ENCODE data around the gene PACS2.
"Not testable (repeated sequence)": the region's sequence is repeated elsewhere in the genome, so short reads cannot be mapped to it uniquely, and the experiment has no call there.

DNA sequence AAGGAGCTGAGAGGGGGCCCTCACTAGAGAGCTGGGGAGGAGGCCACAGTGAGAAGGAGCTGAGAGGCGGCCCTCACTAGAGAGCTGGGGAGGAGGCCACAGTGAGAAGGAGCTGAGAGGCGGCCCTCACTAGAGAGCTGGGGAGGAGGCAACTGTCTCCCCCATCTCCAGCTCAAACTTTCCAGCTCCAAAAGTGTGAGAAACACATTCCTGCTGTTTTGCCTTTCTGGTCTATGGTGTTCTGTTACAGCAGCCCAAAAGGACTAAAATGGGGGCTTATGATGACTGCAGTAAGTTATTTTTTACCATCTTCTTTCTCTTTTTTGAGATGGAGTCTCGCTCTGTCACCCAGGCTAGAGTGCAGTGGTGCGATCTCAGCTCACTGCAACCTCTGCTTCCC, 37.1 kb upstream of the PACS2 start:
- TF ChIP-seq, protein P1, sequence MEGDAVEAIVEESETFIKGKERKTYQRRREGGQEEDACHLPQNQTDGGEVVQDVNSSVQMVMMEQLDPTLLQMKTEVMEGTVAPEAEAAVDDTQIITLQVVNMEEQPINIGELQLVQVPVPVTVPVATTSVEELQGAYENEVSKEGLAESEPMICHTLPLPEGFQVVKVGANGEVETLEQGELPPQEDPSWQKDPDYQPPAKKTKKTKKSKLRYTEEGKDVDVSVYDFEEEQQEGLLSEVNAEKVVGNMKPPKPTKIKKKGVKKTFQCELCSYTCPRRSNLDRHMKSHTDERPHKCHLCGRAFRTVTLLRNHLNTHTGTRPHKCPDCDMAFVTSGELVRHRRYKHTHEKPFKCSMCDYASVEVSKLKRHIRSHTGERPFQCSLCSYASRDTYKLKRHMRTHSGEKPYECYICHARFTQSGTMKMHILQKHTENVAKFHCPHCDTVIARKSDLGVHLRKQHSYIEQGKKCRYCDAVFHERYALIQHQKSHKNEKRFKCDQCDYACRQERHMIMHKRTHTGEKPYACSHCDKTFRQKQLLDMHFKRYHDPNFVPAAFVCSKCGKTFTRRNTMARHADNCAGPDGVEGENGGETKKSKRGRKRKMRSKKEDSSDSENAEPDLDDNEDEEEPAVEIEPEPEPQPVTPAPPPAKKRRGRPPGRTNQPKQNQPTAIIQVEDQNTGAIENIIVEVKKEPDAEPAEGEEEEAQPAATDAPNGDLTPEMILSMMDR (IDR thresholded peaks at IDR 0.05), result not testable (repeated sequence)
- not testable (repeated sequence) for TF ChIP-seq POLR2A, POLR2AphosphoS5 (IDR thresholded peaks at IDR 0.05)
